Liver (tissue), 9 donors: Measurements from ENCODE around the gene WWP2. TPM values are rescaled to one million over a fixed set of nuclear protein-coding genes. Genes with fewer than 3 reads are reported as not detected.

Source experiments
- DNase-seq: peaks from one replicate; pipeline ENCODE4 v3.0.0-alpha.2; 2017; ENCODE audit warnings: low spot score
- H3K27ac ChIP-seq, 2 donors: one replicate each; pipeline ENCODE4 v1.7.0; 2013; ENCODE audit warnings: inconsistent platforms in 2 of 2, low read length in 2 of 2, control low read depth in 1 of 2, low read depth in 1 of 2, mild to moderate bottlenecking in 1 of 2
- H3K27me3 ChIP-seq, 4 donors: one replicate each; pipeline versions ENCODE4 v1.6.1 to v1.7.0; 2013; ENCODE audit warnings: low read length in 3 of 4, inconsistent platforms in 1 of 4, mild to moderate bottlenecking in 1 of 4, moderate library complexity in 1 of 4; ENCODE audit not compliant: control insufficient read depth in 4 of 4, insufficient read depth in 4 of 4
- H3K36me3 ChIP-seq, 4 donors: one replicate each; pipeline versions ENCODE4 v1.6.1 to v1.7.0; 2013; ENCODE audit warnings: low read length in 3 of 4, mild to moderate bottlenecking in 3 of 4, low read depth in 1 of 4, moderate library complexity in 1 of 4; ENCODE audit not compliant: control insufficient read depth in 4 of 4, insufficient read depth in 3 of 4
- H3K4me1 ChIP-seq, 4 donors: one replicate each; pipeline versions ENCODE4 v1.6.1 to v1.7.0; 2013; ENCODE audit warnings: low read length in 3 of 4, mild to moderate bottlenecking in 3 of 4, moderate library complexity in 1 of 4; ENCODE audit not compliant: control insufficient read depth in 4 of 4, insufficient read depth in 4 of 4
- H3K4me3 ChIP-seq, 3 donors: one replicate each; pipeline versions ENCODE4 v1.6.1 to v1.7.0; 2013; ENCODE audit warnings: low read length in 3 of 3, control low read depth in 1 of 3, low read depth in 1 of 3, mild to moderate bottlenecking in 1 of 3
- H3K9ac ChIP-seq, 2 donors: one replicate each; pipeline ENCODE4 v1.7.0; 2013; ENCODE audit warnings: low read length in 2 of 2, mild to moderate bottlenecking in 2 of 2, moderate library complexity in 2 of 2, control low read depth in 1 of 2, low read depth in 1 of 2
- H3K9me3 ChIP-seq, 4 donors: one replicate each; pipeline versions ENCODE4 v1.6.1 to v1.7.0; 2013; ENCODE audit warnings: low read length in 3 of 4; ENCODE audit not compliant: control insufficient read depth in 4 of 4
- ATF3 ChIP-seq: IDR thresholded peaks from 2 replicates; pipeline ENCODE4 v1.6.1; 2016; ENCODE audit warnings: antibody characterized with exemption
- CTCF ChIP-seq: fragments of 150-350 bp; IDR thresholded peaks from 2 replicates; pipeline ENCODE4 v1.5.1; 2017; ENCODE audit warnings: improper control_type of control experiment, low read depth, low read length; ENCODE audit not compliant: missing input control
- EGR1 ChIP-seq, 2 donors: IDR thresholded peaks; 2 replicates each; pipeline ENCODE4 v1.6.1; 2016 to 2018; ENCODE audit warnings: antibody characterized with exemption in 2 of 2, low read depth in 2 of 2
- FOXA1 ChIP-seq: IDR thresholded peaks from 2 replicates; pipeline ENCODE4 v1.6.1; 2016; ENCODE audit warnings: antibody characterized with exemption
- FOXA2 ChIP-seq: IDR thresholded peaks from 2 replicates; pipeline ENCODE4 v1.6.1; 2016; ENCODE audit warnings: antibody characterized with exemption
- GABPA ChIP-seq, 2 donors: IDR thresholded peaks in 1 of 2; conservative IDR thresholded peaks in 1 of 2; 2 replicates each; pipeline ENCODE4 v1.6.1; 2016; ENCODE audit warnings: antibody characterized with exemption in 2 of 2, mild to moderate bottlenecking in 1 of 2, moderate library complexity in 1 of 2
- HNF4A ChIP-seq, 2 donors: conservative IDR thresholded peaks; 2 replicates each; pipeline ENCODE4 v1.6.1; 2016; ENCODE audit warnings: antibody characterized with exemption in 2 of 2, mild to moderate bottlenecking in 2 of 2
- HNF4G ChIP-seq: IDR thresholded peaks from 2 replicates; pipeline ENCODE4 v1.6.1; 2016; ENCODE audit warnings: antibody characterized with exemption
- JUND ChIP-seq, 2 donors: IDR thresholded peaks; 2 replicates each; pipeline ENCODE4 v1.6.1; 2016; ENCODE audit warnings: antibody characterized with exemption in 2 of 2
- MAX ChIP-seq: IDR thresholded peaks from 2 replicates; pipeline ENCODE4 v1.6.1; 2016; ENCODE audit warnings: antibody characterized with exemption
- NR2F2 ChIP-seq: IDR thresholded peaks from 2 replicates; pipeline ENCODE4 v1.6.1; 2016; ENCODE audit warnings: antibody characterized with exemption
- RAD21 ChIP-seq, 2 donors: IDR thresholded peaks; 2 replicates each; pipeline ENCODE4 v1.6.1; 2016; ENCODE audit warnings: antibody characterized with exemption in 2 of 2, mild to moderate bottlenecking in 2 of 2
- REST ChIP-seq: IDR thresholded peaks from 2 replicates; pipeline ENCODE4 v1.6.1; 2016; ENCODE audit warnings: antibody characterized with exemption, mild to moderate bottlenecking
- RXRA ChIP-seq, 2 donors: IDR thresholded peaks; 2 replicates each; pipeline ENCODE4 v1.6.1; 2017 to 2018; ENCODE audit warnings: antibody characterized with exemption in 2 of 2, mild to moderate bottlenecking in 1 of 2
- SP1 ChIP-seq: IDR thresholded peaks from 2 replicates; pipeline ENCODE4 v1.6.1; 2018; ENCODE audit warnings: antibody characterized with exemption, mild to moderate bottlenecking
- TAF1 ChIP-seq: conservative IDR thresholded peaks from 2 replicates; pipeline ENCODE4 v1.6.1; 2016; ENCODE audit warnings: antibody characterized with exemption, mild to moderate bottlenecking
- YY1 ChIP-seq: IDR thresholded peaks from 2 replicates; pipeline ENCODE4 v1.6.1; 2016; ENCODE audit warnings: antibody characterized with exemption, mild to moderate bottlenecking
- ZBTB33 ChIP-seq: IDR thresholded peaks from 2 replicates; pipeline ENCODE4 v1.6.1; 2016; ENCODE audit warnings: antibody characterized with exemption
- WGBS: extraction: QIAGEN DNeasy Blood & Tissue Kit; methylation state at CpG from one replicate; pipeline ENCODE4 v1.1.7; 2013; 5-methylcytosine and 5-hydroxymethylcytosine counted together
- polyA plus RNA-seq, 2 donors: library from polyadenylated mRNA; stranded (reverse) in 1 of 2; unstranded in 1 of 2; fragments of 200-250 nt in 1 of 2; fragments of >200 nt in 1 of 2; fragmentation: Nextera tagmentation in 1 of 2; extraction: Ambion mirVana in 1 of 2; gene quantifications; one replicate each; pipeline versions ENCODE4 v1.2.1 to v1.2.3, GENCODE V29; 2013 to 2015
- total RNA-seq, 2 donors: library from RNA; depleted of rRNA; stranded (reverse); fragments of >200 nt; gene quantifications; one replicate each; pipeline ENCODE4 v1.2.3, GENCODE V29; 2014
- donor health status: healthy.
- donor health status: healthy.
- donor health status: healthy.
- donor health status: healthy.
- donor health status: healthy.

The WWP2 gene
- total and polyA plus RNA-seq, 4 donors = 8.6 to 22.7 (median 13.6) TPM

GRCh38 chr16:69845181-69845580 lies 83.0 kb downstream of the WWP2 start:
- Histone ChIP-seq H3K9me3 (no peaks in the 10 kb centered on the region), H3K9ac (no peak overlapping the region), H3K27me3 (no peaks in the 10 kb centered on the region), H3K4me1 (no peaks in the 10 kb centered on the region), H3K27ac (no peak overlapping the region), H3K4me3 (no peak overlapping the region), H3K36me3 (peaks cover 1 to 10% (median 8%) of the 10 kb centered on the region in 4 donors)
- TF ChIP-seq NR2F2 (no peak), REST (no peak), EGR1 (IDR thresholded peaks at IDR 0.05; ENCODE audit: low read depth in 2 of 2) (no peak), ATF3 (no peak), HNF4A (conservative IDR thresholded peaks at IDR 0.05) (no peak), RXRA (IDR thresholded peaks at IDR 0.05) (no peak), FOXA1 (no peak), GABPA (IDR thresholded peaks at IDR 0.05 in 1 of 2, conservative IDR thresholded peaks at IDR 0.05 in 1 of 2) (no peak), YY1 (no peak), FOXA2 (no peak), MAX (no peak), JUND (IDR thresholded peaks at IDR 0.05) (no peak), SP1 (no peak), HNF4G (no peak)
- DNase-seq = no peak
- 94% methylated on average over 6 of the region's 6 CpGs for WGBS

GRCh38 chr16:69847643-69848042 lies 85.5 kb downstream of the WWP2 start:
- Histone ChIP-seq H3K27ac (no peak overlapping the region), H3K4me1 (no peaks in the 10 kb centered on the region), H3K9me3 (no peaks in the 10 kb centered on the region), H3K27me3 (no peaks in the 10 kb centered on the region), H3K4me3 (no peak overlapping the region), H3K36me3 (peaks cover 0 to 5% (median 3%) of the 10 kb centered on the region in 4 donors), H3K9ac (no peak overlapping the region)
- TF ChIP-seq FOXA1 = no peak
- TF ChIP-seq NR2F2 = no peak
- TF ChIP-seq TAF1 = no peak
- TF ChIP-seq YY1 = no peak
- TF ChIP-seq FOXA2 = no peak
- no peak for TF ChIP-seq ZBTB33
- TF ChIP-seq GABPA (IDR thresholded peaks at IDR 0.05 in 1 of 2, conservative IDR thresholded peaks at IDR 0.05 in 1 of 2) = no peak
- TF ChIP-seq REST = no peak
- no peak for TF ChIP-seq HNF4A (conservative IDR thresholded peaks at IDR 0.05)
- no peak for TF ChIP-seq ATF3
- no peak for TF ChIP-seq CTCF
- TF ChIP-seq HNF4G = no peak
- TF ChIP-seq RXRA (IDR thresholded peaks at IDR 0.05) = no peak
- no peak for TF ChIP-seq MAX
- TF ChIP-seq JUND (IDR thresholded peaks at IDR 0.05) = no peak
- no peak for TF ChIP-seq SP1
- TF ChIP-seq EGR1 (IDR thresholded peaks at IDR 0.05; ENCODE audit: low read depth in 2 of 2) = no peak
- TF ChIP-seq RAD21 (IDR thresholded peaks at IDR 0.05) = no peak
- no peak for DNase-seq
- WGBS = 92% methylated on average over 5 of the region's 5 CpGs
